GM19240 (cell line): Measurements from ENCODE around the gene ZNF426.

ENCODE experiments used
- DNase-seq: peaks from one replicate; pipeline ENCODE4 v3.0.0; 2011; ENCODE audit warnings: low spot score; ENCODE audit not compliant: insufficient read length

ZNF426 gene

DNA sequence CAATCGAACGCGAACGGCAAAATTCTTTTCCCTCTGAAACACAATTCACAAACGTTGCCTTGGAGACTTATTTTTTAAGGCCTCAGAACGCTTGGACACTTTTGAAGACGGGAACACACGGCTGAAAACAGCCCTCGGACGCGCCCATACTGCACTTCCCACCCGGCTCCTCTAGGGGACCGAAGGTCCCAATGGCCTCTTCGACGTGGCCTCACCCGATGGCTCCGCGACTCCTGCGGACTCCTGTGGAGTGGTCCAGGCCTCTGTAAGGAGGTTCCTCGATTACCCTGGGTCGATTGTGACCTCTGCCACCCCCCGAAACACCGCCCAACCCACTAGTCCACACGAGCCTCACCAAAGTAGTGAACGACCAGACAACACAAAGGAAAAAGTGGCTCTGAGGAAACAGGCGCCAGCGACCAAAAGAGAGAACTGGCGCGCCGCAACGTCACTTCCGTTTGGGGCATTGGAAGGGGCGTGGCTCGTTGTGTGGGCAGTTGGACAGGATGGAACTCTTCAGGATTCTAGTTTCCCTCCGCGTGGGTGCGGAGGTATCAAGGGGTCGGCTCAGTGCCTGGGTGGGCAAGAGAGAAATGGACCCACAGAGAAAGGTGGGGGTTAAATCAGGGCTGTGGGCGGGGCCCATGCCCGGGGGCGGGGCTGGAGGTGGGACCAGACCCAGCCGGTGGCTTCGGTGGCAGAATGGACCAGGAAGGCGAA lies 40.1 kb downstream of the ZNF426 start, which contains the start of gene ZNF560:
Gene ZNF560 (minus strand): TSS at position 434 of the 720 bp plus-strand sequence. CDS start 23,303 bp downstream, outside the sequence.
- no peak for DNase-seq

- DNase-seq, result no peak
These were observed 44.3 kb downstream of the ZNF426 start for GRCh38 chr19:9494096-9494495.

GRCh38 chr19:9487016-9487415 lies 51.4 kb downstream of the ZNF426 start:
- DNase-seq, result no peak

DNA sequence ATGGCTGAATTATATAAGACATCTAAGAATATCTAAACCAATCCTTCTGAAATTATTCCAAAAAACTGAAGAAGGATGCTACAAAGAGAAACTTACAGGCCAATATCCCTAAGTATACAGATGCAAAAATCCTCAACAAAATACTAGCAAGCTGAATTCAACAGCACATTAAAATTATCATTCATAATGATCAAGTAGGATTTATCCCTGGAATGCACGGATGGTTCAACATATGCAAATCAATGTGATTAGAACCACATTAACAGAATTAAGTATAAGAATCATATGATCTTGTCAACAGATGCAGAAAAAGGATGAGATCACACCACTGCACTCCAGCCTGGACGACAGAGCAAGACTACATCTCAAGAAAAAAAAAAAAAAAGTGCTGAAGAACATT lies 53.3 kb downstream of the ZNF426 start:
- DNase-seq, result no peak

DNA sequence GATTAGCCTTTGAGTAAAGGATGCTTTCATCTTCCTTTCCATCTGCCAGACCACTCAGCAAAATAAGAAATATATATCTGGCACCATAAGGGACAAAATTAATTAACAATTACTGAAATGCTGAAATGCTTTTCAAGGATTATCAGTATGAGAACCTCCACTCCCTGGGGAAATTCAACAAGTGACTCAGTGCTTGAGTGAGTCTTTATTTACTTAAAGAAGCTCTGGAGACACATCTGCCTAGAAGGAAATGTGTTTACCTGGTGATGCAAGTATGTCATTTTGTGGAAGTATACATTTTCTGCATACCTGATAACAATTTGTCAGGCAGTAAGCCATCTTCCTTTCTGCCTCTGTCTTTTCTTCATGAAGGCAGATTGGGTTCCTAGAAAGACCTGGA lies 63.5 kb downstream of the ZNF426 start:
- no peak for DNase-seq
